GM10266 (cell line): ENCODE results near the gene ENTREP1.

Experiments
- DNase-seq: peaks from one replicate; pipeline ENCODE4 v3.0.0; 2012; ENCODE audit errors: extremely low spot score
- CTCF ChIP-seq: IDR thresholded peaks from 2 replicates; pipeline ENCODE4 v1.5.1; 2012; ENCODE audit warnings: mild to moderate bottlenecking, low read depth; ENCODE audit not compliant: control insufficient read depth, insufficient read depth; ENCODE audit errors: missing control alignments

The ENTREP1 gene

GRCh38 chr9:69391487-69391886 lies 66.5 kb downstream of the ENTREP1 start:
- DNase-seq, result no peak
- TF ChIP-seq CTCF, result no peak

GRCh38 chr9:69391946-69392345 lies 66.9 kb downstream of the ENTREP1 start:
- no peak for DNase-seq
- TF ChIP-seq CTCF, result no peak

- no peak for DNase-seq
- no peak for TF ChIP-seq CTCF
Measured at GRCh38 chr9:69392826-69393225, 67.8 kb downstream of the ENTREP1 start.

GRCh38 chr9:69393425-69393824 lies 68.4 kb downstream of the ENTREP1 start:
- DNase-seq, result no peak
- TF ChIP-seq CTCF, result no peak

GRCh38 chr9:69395718-69396117 lies 70.7 kb downstream of the ENTREP1 start:
- DNase-seq, result no peak
- TF ChIP-seq CTCF, result no peak

GRCh38 chr9:69396759-69397158 lies 71.7 kb downstream of the ENTREP1 start:
- TF ChIP-seq CTCF, result no peak
- no peak for DNase-seq

GRCh38 chr9:69397384-69398214 lies 72.6 kb downstream of the ENTREP1 start:
- no peak for DNase-seq
- TF ChIP-seq CTCF, result no peak
